COLO829 (cell line): ENCODE data around the gene COX8A.
A peak's percentile ranks its signal among the peaks of the same experiment; 100 is the strongest.
"Not testable (repeated sequence)": the region's sequence is repeated elsewhere in the genome, so short reads cannot be mapped to it uniquely, and the experiment has no call there.

ENCODE experiments used
- DNase-seq: peaks from one replicate; pipeline ENCODE4 v3.0.0; 2012; ENCODE audit warnings: low spot score

COX8A gene

GRCh38 chr11:63970902-63971301, 3.5 kb upstream of the COX8A start:
- no peak for DNase-seq

GRCh38 chr11:63973912-63974258, 535 bp upstream of the COX8A start:
- not testable (repeated sequence) for DNase-seq

GRCh38 chr11:63978551-63979239, 4.3 kb downstream of the COX8A start:
- no peak for DNase-seq

- no peak for DNase-seq
Measured at GRCh38 chr11:63979426-63979825, 5.0 kb downstream of the COX8A start.

- DNase-seq, result no peak
Measured at GRCh38 chr11:63985812-63986155, 11.4 kb downstream of the COX8A start.

GRCh38 chr11:63986156-63986931, 11.9 kb downstream of the COX8A start, which contains the start of gene OTUB1:
OTUB1 (plus strand) TSS chr11:63986438; CDS start chr11:63986457, 19 bp downstream.
- peak; percentile 93 for DNase-seq

GRCh38 chr11:63986932-63987513, 12.6 kb downstream of the COX8A start:
- DNase-seq, result no peak

GRCh38 chr11:63991558-63991957, 17.1 kb downstream of the COX8A start:
- DNase-seq, result no peak

GRCh38 chr11:63993100-63993499, 18.7 kb downstream of the COX8A start:
- DNase-seq, result no peak

GRCh38 chr11:63993993-63994392, 19.6 kb downstream of the COX8A start:
- no peak for DNase-seq

GRCh38 chr11:63996512-63996911, 22.1 kb downstream of the COX8A start:
- DNase-seq, result no peak

GRCh38 chr11:63997104-63997700, 22.8 kb downstream of the COX8A start:
- DNase-seq, result no peak

GRCh38 chr11:63997801-63998337, 23.4 kb downstream of the COX8A start:
- DNase-seq, result no peak

- no peak for DNase-seq
Measured at GRCh38 chr11:63998558-63999348, 24.3 kb downstream of the COX8A start.

GRCh38 chr11:63999349-64000025, 25.1 kb downstream of the COX8A start:
- no peak for DNase-seq

GRCh38 chr11:64000026-64000739, 25.8 kb downstream of the COX8A start:
- peak; percentile 56 for DNase-seq

- no peak for DNase-seq
Measured at GRCh38 chr11:64000740-64001483, 26.5 kb downstream of the COX8A start.

GRCh38 chr11:64001484-64002420, 27.3 kb downstream of the COX8A start:
- DNase-seq, result no peak
